ENCODE results near the gene G0S2. TPM values are rescaled to one million over a fixed set of nuclear protein-coding genes. Genes with fewer than 3 reads are reported as not detected.

G0S2 gene
- total RNA-seq, 4 donors from 2014 or later, result 6.0 to 95.2 (median 11.0) TPM

GRCh38 chr1:209685821-209686220 is 10.6 kb downstream of the G0S2 start:
- no peak overlapping the region for H3K27ac ChIP-seq
- TF ChIP-seq CTCF (IDR thresholded peaks at IDR 0.05), result no peak
- no peak for TF ChIP-seq POLR2AphosphoS5 (IDR thresholded peaks at IDR 0.05)
- no peak for TF ChIP-seq EP300 (IDR thresholded peaks at IDR 0.05)
- no peak for TF ChIP-seq POLR2A (IDR thresholded peaks at IDR 0.05)
- WGBS, 2 donors (ENCODE audit: low coverage in 1 of 2), result 55 to 60% methylated on average over 2 to 3 of the region's 4 CpGs

GRCh38 chr1:209686322-209686721 is 11.1 kb downstream of the G0S2 start:
- Histone ChIP-seq H3K9me3 (no peaks in the 10 kb centered on the region), H3K27ac (no peak overlapping the region), H3K4me1 (peaks cover 0 to 4% (median 0%) of the 10 kb centered on the region in 3 donors), H3K4me3 (no peak overlapping the region), H3K36me3 (no peaks in the 10 kb centered on the region), H3K27me3 (no peaks in the 10 kb centered on the region)
- no peak for TF ChIP-seq EP300 (IDR thresholded peaks at IDR 0.05)
- TF ChIP-seq CTCF (IDR thresholded peaks at IDR 0.05), result no peak
- no peak for TF ChIP-seq POLR2AphosphoS5 (IDR thresholded peaks at IDR 0.05)
- no peak for TF ChIP-seq POLR2A (IDR thresholded peaks at IDR 0.05)
- no peak for ATAC-seq
- 50% methylated on average over 4 of the region's 4 CpGs for WGBS, 2 donors (ENCODE audit: low coverage in 1 of 2)

More at GRCh38 chr1:209685821-209686220, 10.6 kb downstream of the G0S2 start:
- ATAC-seq, result no peak
- H3K27me3 ChIP-seq, result no peaks in the 10 kb centered on the region
- H3K36me3 ChIP-seq, result no peaks in the 10 kb centered on the region
- H3K4me1 ChIP-seq, result peaks cover 0 to 4% (median 0%) of the 10 kb centered on the region in 3 donors
- H3K9me3 ChIP-seq, result no peaks in the 10 kb centered on the region
- no peak overlapping the region for H3K4me3 ChIP-seq

GRCh38 chr1:209688746-209689234 is 13.6 kb downstream of the G0S2 start:
- ATAC-seq, result no peak
- no peaks in the 10 kb centered on the region for H3K27me3 ChIP-seq

GRCh38 chr1:209689477-209689876 is 14.3 kb downstream of the G0S2 start:
- no peak for ATAC-seq
- Histone ChIP-seq H3K4me1 (peaks cover 0 to 8% (median 0%) of the 10 kb centered on the region in 3 donors), H3K27ac (no peak overlapping the region), H3K4me3 (no peak overlapping the region), H3K9me3 (no peaks in the 10 kb centered on the region), H3K27me3 (no peaks in the 10 kb centered on the region), H3K36me3 (no peaks in the 10 kb centered on the region)
- 57 to 94% methylated on average over 1 to 2 of the region's 4 CpGs for WGBS, 2 donors (ENCODE audit: low coverage in 1 of 2)
- TF ChIP-seq POLR2AphosphoS5 (IDR thresholded peaks at IDR 0.05) (no peak), EP300 (IDR thresholded peaks at IDR 0.05) (no peak), CTCF (IDR thresholded peaks at IDR 0.05) (no peak), POLR2A (IDR thresholded peaks at IDR 0.05) (no peak)

More at GRCh38 chr1:209688746-209689234, 13.6 kb downstream of the G0S2 start:
- Histone ChIP-seq H3K9me3 (no peaks in the 10 kb centered on the region), H3K4me1 (peaks cover 0 to 8% (median 0%) of the 10 kb centered on the region in 3 donors), H3K36me3 (no peaks in the 10 kb centered on the region), H3K27ac (no peak overlapping the region), H3K4me3 (no peak overlapping the region)
- TF ChIP-seq POLR2AphosphoS5 (IDR thresholded peaks at IDR 0.05), result no peak
- no peak for TF ChIP-seq EP300 (IDR thresholded peaks at IDR 0.05)
- WGBS, 2 donors (ENCODE audit: low coverage in 1 of 2), result 33 to 38% methylated on average over 1 of the region's 1 CpG

- H3K27ac ChIP-seq, result no peak overlapping the region
- H3K4me3 ChIP-seq, result no peak overlapping the region
- no peak for ATAC-seq
- H3K9me3 ChIP-seq, result no peaks in the 10 kb centered on the region
- H3K36me3 ChIP-seq, result no peaks in the 10 kb centered on the region
- WGBS, 2 donors (ENCODE audit: low coverage in 1 of 2), result 61 to 100% methylated on average over 1 to 3 of the region's 3 CpGs
- TF ChIP-seq POLR2A (IDR thresholded peaks at IDR 0.05) (no peak), POLR2AphosphoS5 (IDR thresholded peaks at IDR 0.05) (no peak), EP300 (IDR thresholded peaks at IDR 0.05) (no peak), CTCF (IDR thresholded peaks at IDR 0.05) (no peak)
- H3K27me3 ChIP-seq, result no peaks in the 10 kb centered on the region
- peaks cover 0 to 4% (median 0%) of the 10 kb centered on the region in 3 donors for H3K4me1 ChIP-seq
These were observed 16.0 kb downstream of the G0S2 start for GRCh38 chr1:209691237-209691636.

Measured in gastroesophageal sphincter (tissue), 4 donors.